ENCODE measurements around the gene FUT8. TPM values are rescaled to one million over a fixed set of nuclear protein-coding genes. Genes with fewer than 3 reads are reported as not detected.

Gene FUT8
- total RNA-seq, 4 donors from 2014 or later = 15.2 to 38.0 (median 20.7) TPM

- TF ChIP-seq POLR2AphosphoS5 (IDR thresholded peaks at IDR 0.05) (no peak), EP300 (IDR thresholded peaks at IDR 0.05) (no peak), CTCF (IDR thresholded peaks at IDR 0.05) (no peak), POLR2A (IDR thresholded peaks at IDR 0.05) (no peak)
- no peak overlapping the region for H3K27ac ChIP-seq
- no peaks in the 10 kb centered on the region for H3K4me1 ChIP-seq
- WGBS = 84% methylated on average over 5 of the region's 11 CpGs
- no peak for DNase-seq (ENCODE audit: low spot score in 2 of 2)
- no peaks in the 10 kb centered on the region for H3K36me3 ChIP-seq
- H3K27me3 ChIP-seq = no peaks in the 10 kb centered on the region
- H3K4me3 ChIP-seq = no peak overlapping the region
- H3K9me3 ChIP-seq = no peaks in the 10 kb centered on the region
Observed at GRCh38 chr14:65469903-65470302, 57.4 kb downstream of the FUT8 start.

- Histone ChIP-seq H3K27me3 (no peaks in the 10 kb centered on the region), H3K4me3 (no peak overlapping the region), H3K36me3 (no peaks in the 10 kb centered on the region), H3K4me1 (no peaks in the 10 kb centered on the region), H3K9me3 (no peaks in the 10 kb centered on the region), H3K27ac (no peak overlapping the region)
- 93% methylated on average over 11 of the region's 13 CpGs for WGBS
- TF ChIP-seq POLR2A (IDR thresholded peaks at IDR 0.05) = no peak
- TF ChIP-seq EP300 (IDR thresholded peaks at IDR 0.05) = no peak
- no peak for TF ChIP-seq CTCF (IDR thresholded peaks at IDR 0.05)
- TF ChIP-seq POLR2AphosphoS5 (IDR thresholded peaks at IDR 0.05) = no peak
- peak in 1 of 2 donors; percentile 76 for DNase-seq (ENCODE audit: low spot score in 2 of 2)
Observed at GRCh38 chr14:65470404-65470880, 57.9 kb downstream of the FUT8 start.

- no peaks in the 10 kb centered on the region for H3K36me3 ChIP-seq
- H3K27ac ChIP-seq = no peak overlapping the region
- no peak overlapping the region for H3K4me3 ChIP-seq
- no peaks in the 10 kb centered on the region for H3K27me3 ChIP-seq
- no peak for TF ChIP-seq EP300 (IDR thresholded peaks at IDR 0.05)
- TF ChIP-seq POLR2A (IDR thresholded peaks at IDR 0.05) = no peak
- TF ChIP-seq CTCF (IDR thresholded peaks at IDR 0.05) = no peak
- TF ChIP-seq POLR2AphosphoS5 (IDR thresholded peaks at IDR 0.05) = no peak
- no peaks in the 10 kb centered on the region for H3K9me3 ChIP-seq
- no peaks in the 10 kb centered on the region for H3K4me1 ChIP-seq
- 80% methylated on average over 5 of the region's 5 CpGs for WGBS
- DNase-seq (ENCODE audit: low spot score in 2 of 2) = no peak
Observed at GRCh38 chr14:65471038-65471878, 58.7 kb downstream of the FUT8 start.

GRCh38 chr14:65472189-65472588 lies 59.7 kb downstream of the FUT8 start:
- Histone ChIP-seq H3K9me3 (no peaks in the 10 kb centered on the region), H3K4me1 (no peaks in the 10 kb centered on the region), H3K36me3 (no peaks in the 10 kb centered on the region), H3K27ac (no peak overlapping the region), H3K27me3 (no peaks in the 10 kb centered on the region), H3K4me3 (no peak overlapping the region)
- TF ChIP-seq CTCF (IDR thresholded peaks at IDR 0.05) = no peak
- TF ChIP-seq POLR2AphosphoS5 (IDR thresholded peaks at IDR 0.05) = no peak
- TF ChIP-seq POLR2A (IDR thresholded peaks at IDR 0.05) = no peak
- no peak for TF ChIP-seq EP300 (IDR thresholded peaks at IDR 0.05)
- no peak for DNase-seq (ENCODE audit: low spot score in 2 of 2)

- Histone ChIP-seq H3K4me1 (no peaks in the 10 kb centered on the region), H3K36me3 (no peaks in the 10 kb centered on the region), H3K9me3 (no peaks in the 10 kb centered on the region), H3K27ac (no peak overlapping the region), H3K4me3 (no peak overlapping the region), H3K27me3 (no peaks in the 10 kb centered on the region)
- WGBS = 90% methylated on average over 2 of the region's 2 CpGs
- TF ChIP-seq POLR2A (IDR thresholded peaks at IDR 0.05) (no peak), CTCF (IDR thresholded peaks at IDR 0.05) (no peak), EP300 (IDR thresholded peaks at IDR 0.05) (no peak), POLR2AphosphoS5 (IDR thresholded peaks at IDR 0.05) (no peak)
- DNase-seq (ENCODE audit: low spot score in 2 of 2) = no peak
Observed at GRCh38 chr14:65476273-65476941, 63.9 kb downstream of the FUT8 start.

Data from suprapubic skin (tissue), 4 donors.